ENCODE data around the gene INPP5K. TPM values are rescaled to one million over a fixed set of nuclear protein-coding genes. Genes with fewer than 3 reads are reported as not detected.

Gene INPP5K
- total RNA-seq, 1 experiment from 2014 or later: 29.4 TPM

GRCh38 chr17:1553354-1554266 is 37.2 kb upstream of the INPP5K start:
- H2BK20ac ChIP-seq (ENCODE audit: low read depth, low read length, poor library complexity, severe bottlenecking): no peak overlapping the region
- no peaks in the 10 kb centered on the region for H3K27me3 ChIP-seq (ENCODE audit: insufficient read depth, low read length)
- no peaks in the 10 kb centered on the region for H3K9me3 Mint-ChIP-seq
- no peak overlapping the region for H2BK12ac ChIP-seq (ENCODE audit: insufficient read length, low read depth, low read length)
- no peak overlapping the region for H3K4ac ChIP-seq (ENCODE audit: low read depth, low read length)
- H3K36me3 Mint-ChIP-seq (ENCODE audit: insufficient read depth in 1 of 3, low read depth in 3 of 3): peaks cover 25 to 68% (median 46%) of the 10 kb centered on the region in 3 experiments; a peak in 6 of 7 replicates
- H3K4me1 ChIP-seq (ENCODE audit: insufficient read depth, low read length): no peaks in the 10 kb centered on the region
- no peak overlapping the region for H4K8ac ChIP-seq (replicated peaks; ENCODE audit: insufficient read length, low read depth, low read length)
- H3K23me2 ChIP-seq (ENCODE audit: insufficient read length, low read depth, low read length, poor library complexity, severe bottlenecking): no peaks in the 10 kb centered on the region
- H3K9ac ChIP-seq (ENCODE audit: extremely low read depth, insufficient read length, low read length): no peak overlapping the region
- peak overlapping the region in 2 of 3 experiments; percentile 43 to 85; a peak in 2 of 7 replicates for H3K27ac Mint-ChIP-seq
- no peak for DNase-seq
- H2BK120ac ChIP-seq (ENCODE audit: low read depth, low read length, poor library complexity, severe bottlenecking): no peak overlapping the region
- H3K56ac ChIP-seq (ENCODE audit: insufficient read length, low read depth, low read length): no peak overlapping the region
- no peak overlapping the region for H4K5ac ChIP-seq (ENCODE audit: insufficient read length, low read depth, low read length)
- no peak overlapping the region for H3K23ac ChIP-seq (ENCODE audit: insufficient read length, low read depth, low read length)
- no peak overlapping the region for H2AFZ ChIP-seq (ENCODE audit: low read length)
- no peak overlapping the region; a peak in 1 of 5 replicates for H3K4me3 Mint-ChIP-seq
- no peak overlapping the region for H3T11ph ChIP-seq (ENCODE audit: low read length)
- no peak overlapping the region for H3K27ac ChIP-seq (ENCODE audit: insufficient read length, low read depth, low read length)
- no peak overlapping the region for H2BK5ac ChIP-seq (ENCODE audit: insufficient read length, low read length)
- H3K9me3 ChIP-seq (ENCODE audit: control insufficient read depth, low read depth, low read length): no peaks in the 10 kb centered on the region
- WGBS (ENCODE audit: extremely low coverage, insufficient read length, low lambda C conversion rate): no CpG with 5 or more reads among the region's 12 CpGs
- no peak overlapping the region for H3K18ac ChIP-seq (ENCODE audit: insufficient read length, low read depth, low read length)
- TF ChIP-seq, protein P1, sequence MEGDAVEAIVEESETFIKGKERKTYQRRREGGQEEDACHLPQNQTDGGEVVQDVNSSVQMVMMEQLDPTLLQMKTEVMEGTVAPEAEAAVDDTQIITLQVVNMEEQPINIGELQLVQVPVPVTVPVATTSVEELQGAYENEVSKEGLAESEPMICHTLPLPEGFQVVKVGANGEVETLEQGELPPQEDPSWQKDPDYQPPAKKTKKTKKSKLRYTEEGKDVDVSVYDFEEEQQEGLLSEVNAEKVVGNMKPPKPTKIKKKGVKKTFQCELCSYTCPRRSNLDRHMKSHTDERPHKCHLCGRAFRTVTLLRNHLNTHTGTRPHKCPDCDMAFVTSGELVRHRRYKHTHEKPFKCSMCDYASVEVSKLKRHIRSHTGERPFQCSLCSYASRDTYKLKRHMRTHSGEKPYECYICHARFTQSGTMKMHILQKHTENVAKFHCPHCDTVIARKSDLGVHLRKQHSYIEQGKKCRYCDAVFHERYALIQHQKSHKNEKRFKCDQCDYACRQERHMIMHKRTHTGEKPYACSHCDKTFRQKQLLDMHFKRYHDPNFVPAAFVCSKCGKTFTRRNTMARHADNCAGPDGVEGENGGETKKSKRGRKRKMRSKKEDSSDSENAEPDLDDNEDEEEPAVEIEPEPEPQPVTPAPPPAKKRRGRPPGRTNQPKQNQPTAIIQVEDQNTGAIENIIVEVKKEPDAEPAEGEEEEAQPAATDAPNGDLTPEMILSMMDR (conservative IDR thresholded peaks at IDR 0.05): no peak
- H3K4me2 ChIP-seq (ENCODE audit: insufficient read depth, insufficient read length, low read length): no peak overlapping the region
- no peak overlapping the region for H4K91ac ChIP-seq (ENCODE audit: insufficient read length, low read depth, low read length)
- peaks cover 8% of the 10 kb centered on the region for H3K79me1 ChIP-seq (ENCODE audit: insufficient read depth, low read depth, low read length, poor library complexity, severe bottlenecking)
- no peaks in the 10 kb centered on the region; the same call in 1 of the 2 replicates for H3K79me2 ChIP-seq (ENCODE audit: insufficient read depth, low read length)
- H3K14ac ChIP-seq (ENCODE audit: insufficient read depth, low read length): no peak overlapping the region
- no peaks in the 10 kb centered on the region for H3K27me3 Mint-ChIP-seq (ENCODE audit: low read depth)
- H2AK5ac ChIP-seq (ENCODE audit: insufficient read length, low read length): no peak overlapping the region
- no peaks in the 10 kb centered on the region for H4K20me1 ChIP-seq (ENCODE audit: control insufficient read depth, insufficient read depth, insufficient read length)
- peaks cover 0 to 13% of the 10 kb centered on the region in 2 experiments; a peak in 3 of 4 replicates for H3K4me1 Mint-ChIP-seq
- no peak overlapping the region for H2BK15ac ChIP-seq (ENCODE audit: low read depth, low read length)

Data from H9 (cell line).